Stimulated activated CD8-positive, alpha-beta memory T cell treated with anti-CD3 and anti-CD28 coated beads, Interleukin-7, amount 100 ng/mL, for 1 hour (primary cell): Measurements from ENCODE around the gene TNFRSF9.
"Not testable (repeated sequence)": the region's sequence is repeated elsewhere in the genome, so short reads cannot be mapped to it uniquely, and the experiment has no call there.

Experiments
- DNase-seq, 2 donors: peaks; one replicate each; pipeline ENCODE4 v3.0.0-alpha.2; 2020; ENCODE audit warnings: low read depth in 2 of 2

Gene TNFRSF9

GRCh38 chr1:7921796-7922195 is 18.8 kb downstream of the TNFRSF9 start:
- DNase-seq, result no peak

- no peak for DNase-seq
Observed at GRCh38 chr1:7919880-7920279, 20.8 kb downstream of the TNFRSF9 start.

- DNase-seq, result not testable (repeated sequence)
Observed at GRCh38 chr1:7917971-7918370, 22.7 kb downstream of the TNFRSF9 start.

- no peak for DNase-seq
Observed at GRCh38 chr1:7916501-7916830, 24.2 kb downstream of the TNFRSF9 start.

GRCh38 chr1:7915826-7916500 is 24.7 kb downstream of the TNFRSF9 start:
- peak in 1 of 2 donors; percentile 27 for DNase-seq

- DNase-seq, result no peak
Observed at GRCh38 chr1:7912743-7913557, 27.7 kb downstream of the TNFRSF9 start.

GRCh38 chr1:7912145-7912544 is 28.5 kb downstream of the TNFRSF9 start:
- no peak for DNase-seq

GRCh38 chr1:7905262-7905661 is 35.4 kb downstream of the TNFRSF9 start:
- DNase-seq, result no peak

GRCh38 chr1:7902478-7903085 is 38.1 kb downstream of the TNFRSF9 start:
- peak in 1 of 2 donors; percentile 36 for DNase-seq

GRCh38 chr1:7899741-7900140 is 40.9 kb downstream of the TNFRSF9 start:
- no peak for DNase-seq

- no peak for DNase-seq
Observed at GRCh38 chr1:7898962-7899361, 41.7 kb downstream of the TNFRSF9 start.

GRCh38 chr1:7896994-7897393 is 43.6 kb downstream of the TNFRSF9 start:
- DNase-seq, result no peak

GRCh38 chr1:7893529-7894180 is 47.0 kb downstream of the TNFRSF9 start:
- no peak for DNase-seq

GRCh38 chr1:7891804-7892203 is 48.8 kb downstream of the TNFRSF9 start:
- no peak for DNase-seq

GRCh38 chr1:7890853-7891252 is 49.8 kb downstream of the TNFRSF9 start:
- DNase-seq, result no peak

GRCh38 chr1:7888248-7889081 is 52.2 kb downstream of the TNFRSF9 start:
- no peak for DNase-seq

GRCh38 chr1:7886405-7886745 is 54.3 kb downstream of the TNFRSF9 start:
- DNase-seq, result no peak

GRCh38 chr1:7885513-7886404 is 54.9 kb downstream of the TNFRSF9 start:
- DNase-seq, result no peak

- no peak for DNase-seq
Observed at GRCh38 chr1:7884757-7885156, 55.9 kb downstream of the TNFRSF9 start.

- no peak for DNase-seq
Observed at GRCh38 chr1:7879228-7879627, 61.4 kb downstream of the TNFRSF9 start.

- no peak for DNase-seq
Observed at GRCh38 chr1:7878027-7878426, 62.6 kb downstream of the TNFRSF9 start.
